ENCODE measurements around the gene NMRK2.

The NMRK2 gene

DNA sequence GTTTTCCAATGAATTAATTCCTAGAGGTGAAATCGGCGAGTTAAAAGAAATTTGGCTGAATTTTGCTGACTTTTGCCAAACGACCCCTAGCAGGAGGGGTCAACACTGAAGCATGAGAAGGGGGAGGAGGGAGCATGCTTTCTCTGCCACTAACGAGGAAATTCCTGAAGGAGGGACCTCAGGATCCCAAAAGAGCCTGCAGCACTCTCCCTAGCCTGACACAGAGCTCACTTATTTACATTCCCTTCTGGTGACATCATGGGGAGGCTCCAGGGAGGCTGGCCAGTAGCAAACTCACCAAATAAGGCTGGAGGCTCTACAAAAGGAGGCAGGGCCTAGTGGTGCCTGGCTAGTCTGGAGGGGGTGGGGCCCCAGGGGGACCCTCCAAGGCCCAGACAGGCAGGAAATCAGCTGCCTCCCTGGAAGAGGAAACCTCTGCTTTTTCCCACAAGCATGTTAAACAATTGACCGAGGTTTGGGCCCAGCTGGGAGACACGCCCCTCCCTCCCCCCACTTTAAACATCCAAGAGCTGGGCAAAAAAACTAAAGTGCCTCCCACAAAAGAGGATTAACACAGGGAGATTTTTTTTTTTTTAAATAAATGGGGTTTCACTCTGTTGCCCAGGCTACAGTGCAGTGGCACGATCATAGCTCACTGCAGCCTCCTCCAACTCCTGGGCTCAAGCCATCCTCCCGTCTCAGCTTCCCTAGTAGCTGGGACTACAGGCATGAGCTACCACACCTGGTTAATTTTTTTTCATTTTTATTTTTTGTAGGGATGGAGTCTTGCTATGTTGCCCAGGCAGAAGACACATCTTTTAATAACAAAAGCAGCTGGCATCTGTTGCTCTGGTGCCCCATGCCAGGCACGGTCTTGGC is 35.9 kb downstream of the NMRK2 start:
- Mint-ChIP-seq H3K4me3 (peak overlapping the region; percentile 89), H3K4me1 (peaks cover 35% of the 10 kb centered on the region), H3K36me3 (ENCODE audit: low read depth) (peaks cover 27% of the 10 kb centered on the region), H3K27me3 (ENCODE audit: low read depth, poor library complexity) (peaks cover 6% of the 10 kb centered on the region), H3K9me3 (no peaks in the 10 kb centered on the region), H3K27ac (peak overlapping the region; percentile 99)
- TF ChIP-seq CTCF (IDR thresholded peaks at IDR 0.05) = no peak
- peak; percentile 76 for DNase-seq

GRCh38 chr19:3969435-3970312 is 36.8 kb downstream of the NMRK2 start:
- Mint-ChIP-seq H3K9me3 (no peaks in the 10 kb centered on the region), H3K27me3 (ENCODE audit: low read depth, poor library complexity) (peaks cover 6% of the 10 kb centered on the region), H3K4me1 (peaks cover 35% of the 10 kb centered on the region), H3K36me3 (ENCODE audit: low read depth) (peaks cover 23% of the 10 kb centered on the region), H3K27ac (peak overlapping the region; percentile 99), H3K4me3 (peak overlapping the region; percentile 89)
- TF ChIP-seq CTCF (IDR thresholded peaks at IDR 0.05) = peak; percentile 20
- peak; percentile 32 for DNase-seq

DNA sequence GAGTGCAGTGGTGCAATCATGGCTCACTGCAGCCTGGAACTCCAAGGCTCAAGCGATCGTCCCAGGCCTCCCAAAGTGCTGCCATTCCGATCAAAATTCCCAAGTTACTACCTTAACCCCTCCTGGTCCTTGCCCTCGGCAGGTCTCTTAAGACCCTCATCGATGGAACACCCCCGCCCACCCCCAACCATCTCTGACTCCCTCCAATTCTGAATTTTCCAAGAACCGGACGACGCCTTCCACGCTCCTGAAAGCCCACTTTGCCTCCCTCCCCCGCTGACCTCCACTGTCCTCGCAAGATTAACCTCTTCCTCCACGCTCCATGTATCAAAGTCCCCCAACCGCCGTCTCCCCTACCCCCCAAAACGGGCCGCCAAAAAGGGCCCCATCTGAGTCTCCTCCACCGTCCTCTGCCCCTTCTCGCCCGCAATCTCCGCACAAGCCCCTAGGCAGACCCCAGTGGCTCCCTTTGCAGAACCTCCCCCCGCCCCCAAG is 37.5 kb downstream of the NMRK2 start:
- H3K27me3 Mint-ChIP-seq (ENCODE audit: low read depth, poor library complexity) = peaks cover 6% of the 10 kb centered on the region
- H3K27ac Mint-ChIP-seq = peak overlapping the region; percentile 99
- peaks cover 17% of the 10 kb centered on the region for H3K36me3 Mint-ChIP-seq (ENCODE audit: low read depth)
- no peak for TF ChIP-seq CTCF (IDR thresholded peaks at IDR 0.05)
- peak; percentile 22 for DNase-seq
- H3K4me1 Mint-ChIP-seq = peaks cover 35% of the 10 kb centered on the region
- no peaks in the 10 kb centered on the region for H3K9me3 Mint-ChIP-seq
- peak overlapping the region; percentile 89 for H3K4me3 Mint-ChIP-seq

DNA sequence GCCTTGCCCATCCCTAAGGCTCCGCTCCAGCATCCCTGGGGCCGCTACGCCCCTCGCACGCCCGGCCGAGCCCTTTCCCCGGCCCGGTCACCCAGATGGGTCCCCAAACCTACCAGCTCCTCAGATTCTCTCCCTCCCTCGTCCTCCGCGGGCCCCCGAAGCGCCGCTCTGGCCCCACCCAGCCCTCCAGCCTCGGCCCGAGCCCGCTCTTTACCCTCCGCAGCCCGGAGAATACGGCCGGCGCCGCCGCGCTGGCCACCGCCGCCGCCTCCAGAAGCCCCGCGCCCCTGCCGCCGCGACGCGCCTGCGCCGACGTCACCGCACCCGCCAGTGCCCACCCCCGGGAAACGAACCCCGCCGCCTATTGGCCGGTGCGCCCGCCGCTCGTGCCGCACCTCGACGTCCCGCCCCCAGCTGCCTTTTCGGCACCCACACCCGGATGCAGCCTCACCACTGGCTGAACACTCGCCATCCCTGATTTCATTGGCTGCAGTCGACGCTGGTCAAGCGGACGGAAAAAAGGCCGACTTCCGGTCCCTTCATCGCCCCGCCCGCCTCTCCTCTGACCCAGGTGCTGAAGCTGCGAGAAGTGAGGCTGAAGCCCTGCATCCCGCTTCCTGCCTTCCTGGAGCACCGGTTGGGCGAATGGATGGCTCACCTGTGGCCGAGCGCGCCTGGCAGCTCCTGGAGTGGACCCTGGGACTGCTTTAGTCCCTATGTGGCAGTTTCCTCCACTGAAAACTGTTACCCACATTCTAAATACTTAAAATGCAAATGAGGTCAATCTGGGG is 38.1 kb downstream of the NMRK2 start, which contains the start of gene DAPK3:
Gene DAPK3, minus strand, starts transcription at position 292 of the 791 bp plus-strand sequence. CDS start 1,364 bp downstream, outside the sequence.
- peak; percentile 98 for DNase-seq
- Mint-ChIP-seq H3K27ac (peak within 1 kb of the TSS; percentile 99), H3K4me1 (peaks cover 35% of the 10 kb centered on the region), H3K36me3 (ENCODE audit: low read depth) (peaks cover 19% of the 10 kb centered on the region), H3K4me3 (peak within 1 kb of the TSS; percentile 89), H3K9me3 (no peaks in the 10 kb centered on the region), H3K27me3 (ENCODE audit: low read depth, poor library complexity) (peaks cover 6% of the 10 kb centered on the region)
- TF ChIP-seq CTCF (IDR thresholded peaks at IDR 0.05) = no peak

- Mint-ChIP-seq H3K36me3 (ENCODE audit: low read depth) (peaks cover 38% of the 10 kb centered on the region), H3K27me3 (ENCODE audit: low read depth, poor library complexity) (peaks cover 4% of the 10 kb centered on the region), H3K27ac (no peak overlapping the region), H3K4me1 (peaks cover 8% of the 10 kb centered on the region), H3K9me3 (no peaks in the 10 kb centered on the region), H3K4me3 (no peak overlapping the region)
- TF ChIP-seq CTCF (IDR thresholded peaks at IDR 0.05) = no peak
- DNase-seq = no peak
Measured at GRCh38 chr19:3975144-3975543, 42.3 kb downstream of the NMRK2 start.

Data from nephron progenitor cell (in vitro differentiated cells).